Psoas muscle (tissue), 8 donors: ENCODE measurements around the gene SLC5A5. TPM values are rescaled to one million over a fixed set of nuclear protein-coding genes. Genes with fewer than 3 reads are reported as not detected.

ENCODE experiments used
- ATAC-seq, 4 donors: fragments of 200-7000 bp; cut with Tn5 transposase; one replicate each; pipeline ENCODE4 v1.9.1; 2020; ENCODE audit warnings: moderate library complexity in 3 of 4, mild to moderate bottlenecking in 2 of 4
- DNase-seq, 2 donors: peaks; one replicate each; pipeline ENCODE4 v3.0.0-alpha.2; 2020
- H3K27ac ChIP-seq: fragments of 200-600 bp; one replicate; pipeline ENCODE4 v1.8.0; 2022
- H3K27me3 ChIP-seq, 3 donors: fragments of 200-600 bp in 1 of 3; one replicate each; pipeline versions ENCODE4 v1.6.1 to v1.8.0; 2013 to 2022; ENCODE audit warnings: low read length in 2 of 3, mild to moderate bottlenecking in 2 of 3, moderate library complexity in 1 of 3; ENCODE audit not compliant: insufficient read depth in 3 of 3
- H3K36me3 ChIP-seq, 2 donors: fragments of 200-600 bp in 1 of 2; one replicate each; pipeline versions ENCODE4 v1.6.1 to v1.8.0; 2013 to 2022; ENCODE audit warnings: low read depth in 1 of 2, mild to moderate bottlenecking in 1 of 2, moderate library complexity in 1 of 2; ENCODE audit not compliant: insufficient read depth in 1 of 2
- H3K4me1 ChIP-seq: fragments of 200-600 bp; one replicate; pipeline ENCODE4 v1.8.0; 2022
- H3K4me3 ChIP-seq: fragments of 200-600 bp; one replicate; pipeline ENCODE4 v1.8.0; 2022; ENCODE audit warnings: mild to moderate bottlenecking
- H3K9me3 ChIP-seq: fragments of 200-600 bp; one replicate; pipeline ENCODE4 v1.8.0; 2022
- WGBS, 3 donors: extraction: QIAGEN DNeasy Blood & Tissue Kit; methylation state at CpG; one replicate each; pipeline versions ENCODE4 v1.1.6 to v1.1.7; 2013; 5-methylcytosine and 5-hydroxymethylcytosine counted together
- intact Hi-C, 2 donors: fragments of 100-400 bp; cut with DNase I; formaldehyde crosslinking; loops; one replicate each; pipeline versions ENCODE4 v1.11.0 to v1.14.2; 2022
- polyA plus RNA-seq, 3 donors: library from polyadenylated mRNA; stranded (reverse); fragments of 200-250 nt; gene quantifications; one replicate each; pipeline ENCODE4 v1.2.3, GENCODE V29; 2013
- total RNA-seq, 4 donors: library from RNA; stranded (reverse); fragmentation: NEBNext Ultra II Directional in 2 of 4; extraction: Animal tissue kit (Norgen Biotek cat#: 25700) in 2 of 4; gene quantifications; one replicate each; pipeline versions ENCODE4 v1.2.1 to v1.2.4, GENCODE V29; 2021 to 2023
- TF ChIP-seq, protein P1 (sequence below): fragments of 200-600 bp; IDR thresholded peaks from one replicate; pipeline ENCODE4 v1.8.0; 2022; ENCODE audit warnings: antibody characterized with exemption
- donor health status: healthy with polysubstance abuse.
- donor health status: DM: no; HTN: no; CAD: no; lungs with moderate emphysema.
- donor health status: Bipolar disorder and iron deficiency.
- donor health status: healthy.
- donor health status: DM: yes; HTN: yes; CAD: no.
- donor health status: DM: no; HTN: no; CAD: no.
- donor health status: DM: no; HTN: no; CAD: no.
- donor health status: DM: yes; HTN: yes; CAD: no.

The SLC5A5 gene
- total and polyA plus RNA-seq, 7 donors, result not detected

DNA sequence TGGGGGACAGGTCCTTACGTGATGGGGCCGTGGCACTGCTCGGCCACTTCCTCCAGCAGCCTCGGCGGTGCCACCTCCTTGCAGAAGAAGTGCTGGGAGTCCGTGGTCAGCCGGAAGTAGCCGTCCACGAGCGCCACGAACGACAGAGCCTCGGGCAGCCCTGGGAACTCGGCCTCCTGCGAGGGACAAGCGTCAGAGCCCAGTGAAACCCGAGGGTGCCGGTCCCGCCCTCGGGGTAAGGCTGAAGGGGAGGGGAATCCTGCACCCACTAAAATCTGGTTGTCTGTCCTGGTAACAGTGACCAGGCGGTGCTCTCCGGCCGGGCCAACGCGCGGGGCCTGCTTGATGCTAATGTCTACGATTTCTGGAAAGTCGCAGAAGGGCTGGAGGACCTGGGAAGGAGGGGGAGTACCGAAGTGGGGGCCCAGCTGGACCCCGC is 30.4 kb upstream of the SLC5A5 start:
- Histone ChIP-seq H3K36me3 (no peaks in the 10 kb centered on the region), H3K9me3 (no peaks in the 10 kb centered on the region), H3K27ac (no peak overlapping the region), H3K27me3 (peaks cover 0 to 71% (median 17%) of the 10 kb centered on the region in 3 donors), H3K4me3 (no peak overlapping the region), H3K4me1 (no peaks in the 10 kb centered on the region)
- intact Hi-C loops, result no loop called here
- TF ChIP-seq, protein P1, sequence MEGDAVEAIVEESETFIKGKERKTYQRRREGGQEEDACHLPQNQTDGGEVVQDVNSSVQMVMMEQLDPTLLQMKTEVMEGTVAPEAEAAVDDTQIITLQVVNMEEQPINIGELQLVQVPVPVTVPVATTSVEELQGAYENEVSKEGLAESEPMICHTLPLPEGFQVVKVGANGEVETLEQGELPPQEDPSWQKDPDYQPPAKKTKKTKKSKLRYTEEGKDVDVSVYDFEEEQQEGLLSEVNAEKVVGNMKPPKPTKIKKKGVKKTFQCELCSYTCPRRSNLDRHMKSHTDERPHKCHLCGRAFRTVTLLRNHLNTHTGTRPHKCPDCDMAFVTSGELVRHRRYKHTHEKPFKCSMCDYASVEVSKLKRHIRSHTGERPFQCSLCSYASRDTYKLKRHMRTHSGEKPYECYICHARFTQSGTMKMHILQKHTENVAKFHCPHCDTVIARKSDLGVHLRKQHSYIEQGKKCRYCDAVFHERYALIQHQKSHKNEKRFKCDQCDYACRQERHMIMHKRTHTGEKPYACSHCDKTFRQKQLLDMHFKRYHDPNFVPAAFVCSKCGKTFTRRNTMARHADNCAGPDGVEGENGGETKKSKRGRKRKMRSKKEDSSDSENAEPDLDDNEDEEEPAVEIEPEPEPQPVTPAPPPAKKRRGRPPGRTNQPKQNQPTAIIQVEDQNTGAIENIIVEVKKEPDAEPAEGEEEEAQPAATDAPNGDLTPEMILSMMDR, result no peak
- 16 to 20% (median 17%) methylated on average over 26 to 30 of the region's 30 CpGs for WGBS, 3 donors
- DNase-seq (no peak), ATAC-seq (no peak)

DNA sequence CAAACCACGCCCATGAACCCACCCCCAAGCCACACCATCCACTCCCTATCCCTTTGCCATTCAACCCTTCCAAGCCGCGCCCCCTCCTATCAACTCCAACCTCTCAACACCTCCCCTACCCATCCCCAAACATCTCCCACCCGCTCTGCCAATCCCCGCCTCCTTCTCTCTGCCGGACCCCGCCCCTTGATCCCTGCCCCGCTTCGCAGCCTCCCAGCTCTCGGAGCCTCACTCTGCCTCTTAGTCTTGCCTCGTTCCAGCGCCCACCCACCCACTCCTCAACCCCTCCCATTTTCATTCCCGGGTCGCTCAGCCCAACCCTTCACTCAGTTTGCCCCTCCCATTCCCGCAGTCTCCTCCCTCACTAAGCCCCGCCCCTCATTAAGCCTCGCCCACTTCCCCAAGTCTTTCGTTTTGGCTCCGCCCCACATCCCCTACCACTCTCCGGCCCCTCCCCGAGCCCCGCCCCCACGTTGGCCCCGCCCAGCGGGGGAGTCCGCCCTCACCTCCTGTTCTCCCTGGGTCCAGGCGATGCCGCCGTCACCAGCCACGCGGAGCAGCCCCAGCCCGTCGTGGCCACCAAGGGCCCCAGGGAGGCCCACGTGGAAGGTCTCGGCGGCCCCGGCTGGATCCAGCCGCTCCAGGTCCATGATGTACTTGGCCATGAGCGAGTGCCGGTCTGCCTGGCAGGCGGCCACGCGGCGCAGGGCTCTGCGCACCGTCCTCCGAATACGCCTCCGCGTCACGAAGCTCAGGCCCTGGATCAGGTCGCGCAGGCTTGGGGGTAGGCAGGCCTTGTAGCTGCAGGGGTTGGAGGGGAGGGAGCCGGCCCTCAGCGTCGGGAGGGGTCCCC is 29.7 kb upstream of the SLC5A5 start:
- Histone ChIP-seq H3K9me3 (no peaks in the 10 kb centered on the region), H3K4me3 (peak overlapping the region; percentile 28), H3K4me1 (no peaks in the 10 kb centered on the region), H3K27ac (no peak overlapping the region), H3K36me3 (no peaks in the 10 kb centered on the region), H3K27me3 (peaks cover 0 to 77% (median 17%) of the 10 kb centered on the region in 3 donors)
- peak; percentile 51 to 86 (median 76) for ATAC-seq
- WGBS, 3 donors, result 7 to 13% (median 12%) methylated on average over 53 to 56 of the region's 56 CpGs
- intact Hi-C loops, result no loop called here
- DNase-seq, result peak; percentile 74 to 76
- TF ChIP-seq, protein P1, result no peak

DNA sequence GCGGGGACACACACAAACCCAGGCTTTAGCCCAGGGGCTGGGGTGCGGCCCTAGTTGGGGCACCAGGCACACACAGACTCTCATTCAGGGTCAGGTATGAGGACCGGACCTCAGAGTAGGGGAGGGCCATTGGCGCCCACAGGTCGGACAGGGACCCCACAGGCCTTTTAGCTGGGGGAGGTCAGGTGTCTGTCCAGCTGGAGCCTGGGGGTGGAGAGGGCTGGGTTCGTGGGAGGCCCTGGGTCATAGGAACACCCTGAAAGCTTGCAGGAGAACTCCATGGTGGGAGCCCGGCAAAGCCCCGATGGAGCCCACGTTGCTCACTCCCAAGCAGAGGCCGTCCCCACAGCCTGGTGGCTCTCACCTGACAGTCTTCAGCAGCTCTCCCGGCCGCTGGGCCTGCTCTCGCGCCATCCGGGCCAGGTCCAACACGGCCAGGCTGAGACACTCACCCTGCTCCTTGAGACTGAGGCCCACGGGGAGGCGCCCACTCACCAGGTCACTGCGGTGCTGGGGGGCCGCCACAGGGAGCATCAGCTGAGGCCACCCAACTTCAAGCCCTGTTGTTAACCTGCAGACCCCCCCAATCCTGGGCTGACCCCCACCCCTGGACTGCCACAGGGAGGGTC is 29.0 kb upstream of the SLC5A5 start:
- Histone ChIP-seq H3K27ac (no peak overlapping the region), H3K4me1 (no peaks in the 10 kb centered on the region), H3K36me3 (no peaks in the 10 kb centered on the region), H3K4me3 (peak overlapping the region; percentile 28), H3K9me3 (no peaks in the 10 kb centered on the region), H3K27me3 (peaks cover 0 to 82% (median 17%) of the 10 kb centered on the region in 3 donors)
- ATAC-seq, result no peak
- intact Hi-C loops, result no loop called here
- TF ChIP-seq, protein P1, result no peak
- WGBS, 3 donors, result 57 to 67% (median 62%) methylated on average over 19 to 20 of the region's 20 CpGs
- DNase-seq, result no peak

DNA sequence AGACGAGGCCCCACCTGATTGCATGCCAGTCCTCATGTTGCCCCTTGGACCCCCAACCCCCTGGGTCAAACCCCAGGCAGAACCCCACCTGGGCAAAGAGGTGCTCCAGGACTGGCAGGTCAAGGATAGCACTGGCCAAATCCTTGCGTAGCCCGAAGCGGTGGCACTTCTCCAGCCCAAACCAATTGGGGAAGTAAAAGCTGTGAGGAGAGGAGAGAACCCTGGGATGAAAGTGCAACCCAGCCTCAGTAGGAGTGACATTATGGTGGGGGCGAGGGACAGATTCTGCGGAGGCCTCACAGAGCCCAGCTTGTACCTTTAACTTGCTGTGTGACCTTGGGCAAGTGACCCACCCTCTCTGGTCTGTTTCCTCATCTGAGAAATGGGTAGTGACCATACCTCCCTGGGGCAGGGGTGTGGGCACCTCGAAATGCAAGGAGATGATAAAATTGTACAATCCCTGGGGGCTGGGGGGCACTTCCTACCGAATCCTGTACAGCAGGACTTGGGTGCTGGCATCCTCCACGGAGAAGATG is 28.4 kb upstream of the SLC5A5 start:
- H3K27ac ChIP-seq, result no peak overlapping the region
- peaks cover 0 to 82% (median 16%) of the 10 kb centered on the region in 3 donors for H3K27me3 ChIP-seq
- WGBS, 3 donors, result 81 to 88% (median 81%) methylated on average over 9 of the region's 9 CpGs

More for the DNA sequence above, 28.4 kb upstream of the SLC5A5 start:
- Histone ChIP-seq H3K9me3 (no peaks in the 10 kb centered on the region), H3K4me1 (no peaks in the 10 kb centered on the region), H3K4me3 (no peak overlapping the region), H3K36me3 (no peaks in the 10 kb centered on the region)
- no peak for DNase-seq
- no peak for ATAC-seq
- TF ChIP-seq, protein P1, result no peak
- intact Hi-C loops, result no loop called here
